Gastrocnemius medialis (tissue), 4 donors: ENCODE data around the gene SULF2. TPM values are rescaled to one million over a fixed set of nuclear protein-coding genes. Genes with fewer than 3 reads are reported as not detected.

Experiments
- ATAC-seq, 2 donors: fragments of 150-250 bp; one replicate each; pipeline ENCODE4 v1.9.1; 2016
- DNase-seq, 2 donors: peaks; one replicate each; pipeline ENCODE4 v3.0.0-alpha.2; 2019
- H3K27ac ChIP-seq, 4 donors: fragments of 200-600 bp; sonication (generic); 1 replicate in 1 of 4; 2 replicates in 3 of 4; pipeline ENCODE4 v1.5.1; 2016 to 2018; ENCODE audit warnings: mild to moderate bottlenecking in 2 of 4, moderate library complexity in 1 of 4
- H3K27me3 ChIP-seq, 3 donors: fragments of 200-600 bp; sonication (generic) in 2 of 3; 1 replicate in 1 of 3; 2 replicates in 2 of 3; pipeline versions ENCODE4 v1.5.1 to v1.6.0; 2016 to 2019; ENCODE audit warnings: mild to moderate bottlenecking in 1 of 3, moderate library complexity in 1 of 3
- H3K36me3 ChIP-seq, 2 donors: fragments of 200-600 bp; sonication (generic) in 1 of 2; one replicate each; pipeline ENCODE4 v1.5.1; 2017 to 2018
- H3K4me1 ChIP-seq, 2 donors: fragments of 200-600 bp; sonication (generic) in 1 of 2; one replicate each; pipeline ENCODE4 v1.5.1; 2016 to 2017; ENCODE audit warnings: mild to moderate bottlenecking in 2 of 2
- H3K4me3 ChIP-seq, 4 donors: fragments of 200-600 bp; sonication (generic) in 3 of 4; 1 replicate in 1 of 4; 2 replicates in 3 of 4; pipeline ENCODE4 v1.5.1; 2016 to 2019; ENCODE audit warnings: mild to moderate bottlenecking in 2 of 4
- H3K9me3 ChIP-seq, 3 donors: fragments of 200-600 bp; sonication (generic) in 2 of 3; 1 replicate in 1 of 3; 2 replicates in 2 of 3; pipeline ENCODE4 v1.5.1; 2016 to 2019
- POLR2A ChIP-seq, 2 donors: fragments of 450-650 bp; IDR thresholded peaks; one replicate each; pipeline ENCODE4 v1.6.1; 2017; ENCODE audit warnings: antibody characterized with exemption in 2 of 2, mild to moderate bottlenecking in 2 of 2, moderate library complexity in 2 of 2
- in situ Hi-C, 4 donors: fragments of 200-750 bp; cut with MboI; loops; one replicate each; pipeline versions ENCODE4 v1.15.0 to v1.8.0; 2017; ENCODE audit warnings: low sequenced_read_pairs in 4 of 4
- intact Hi-C: fragments of 100-400 bp; cut with DNase I; formaldehyde crosslinking; loops from one replicate; pipeline ENCODE4 v1.15.1; 2023; ENCODE audit warnings: low total_unique reads
- total RNA-seq, 4 donors: library from RNA; depleted of rRNA; stranded (reverse); fragments of >200 nt; gene quantifications; one replicate each; pipeline versions ENCODE4 v1.1.0 to v1.2.3, GENCODE V29; 2016
- TF ChIP-seq, protein P1 (sequence below), 5 experiments: fragments of 450-650 bp in 3 of 5; fragments of 200-600 bp in 2 of 5; sonication (generic) in 2 of 5; IDR thresholded peaks in 4 of 5; conservative IDR thresholded peaks in 1 of 5; 1 replicate in 4 of 5; 2 replicates in 1 of 5; pipeline ENCODE4 v1.5.1; 2016 to 2019; ENCODE audit warnings: antibody characterized with exemption in 5 of 5, mild to moderate bottlenecking in 3 of 5, moderate library complexity in 3 of 5

Gene SULF2
- total RNA-seq, 4 donors from 2014 or later: 9.8 to 18.8 (median 16.8) TPM

- Histone ChIP-seq H3K4me3 (no peak overlapping the region), H3K36me3 (no peaks in the 10 kb centered on the region), H3K4me1 (peaks cover 3 to 16% of the 10 kb centered on the region in 2 donors), H3K9me3 (peaks cover 0 to 4% (median 0%) of the 10 kb centered on the region in 3 donors), H3K27me3 (peaks cover 0 to 2% (median 0%) of the 10 kb centered on the region in 3 donors), H3K27ac (peak overlapping the region in 2 of 4 donors; percentile 10 to 53)
- no peak for TF ChIP-seq POLR2A (IDR thresholded peaks at IDR 0.05)
- TF ChIP-seq, protein P1, sequence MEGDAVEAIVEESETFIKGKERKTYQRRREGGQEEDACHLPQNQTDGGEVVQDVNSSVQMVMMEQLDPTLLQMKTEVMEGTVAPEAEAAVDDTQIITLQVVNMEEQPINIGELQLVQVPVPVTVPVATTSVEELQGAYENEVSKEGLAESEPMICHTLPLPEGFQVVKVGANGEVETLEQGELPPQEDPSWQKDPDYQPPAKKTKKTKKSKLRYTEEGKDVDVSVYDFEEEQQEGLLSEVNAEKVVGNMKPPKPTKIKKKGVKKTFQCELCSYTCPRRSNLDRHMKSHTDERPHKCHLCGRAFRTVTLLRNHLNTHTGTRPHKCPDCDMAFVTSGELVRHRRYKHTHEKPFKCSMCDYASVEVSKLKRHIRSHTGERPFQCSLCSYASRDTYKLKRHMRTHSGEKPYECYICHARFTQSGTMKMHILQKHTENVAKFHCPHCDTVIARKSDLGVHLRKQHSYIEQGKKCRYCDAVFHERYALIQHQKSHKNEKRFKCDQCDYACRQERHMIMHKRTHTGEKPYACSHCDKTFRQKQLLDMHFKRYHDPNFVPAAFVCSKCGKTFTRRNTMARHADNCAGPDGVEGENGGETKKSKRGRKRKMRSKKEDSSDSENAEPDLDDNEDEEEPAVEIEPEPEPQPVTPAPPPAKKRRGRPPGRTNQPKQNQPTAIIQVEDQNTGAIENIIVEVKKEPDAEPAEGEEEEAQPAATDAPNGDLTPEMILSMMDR (IDR thresholded peaks at IDR 0.05 in 4 of 5, conservative IDR thresholded peaks at IDR 0.05 in 1 of 5): no peak
- intact Hi-C loops: no loop called here
- DNase-seq: no peak
- no peak for ATAC-seq
- in situ Hi-C loops: loop anchor here in 1 of 4 donors (25.0 kb wide), 1 partner anchor 837 kb away; no protein-coding TSS in a partner anchor
Observed at GRCh38 chr20:47775039-47775438, 10.2 kb downstream of the SULF2 start.

- no peaks in the 10 kb centered on the region for H3K36me3 ChIP-seq
- peaks cover 3 to 16% of the 10 kb centered on the region in 2 donors for H3K4me1 ChIP-seq
- in situ Hi-C loops (no loop called here), intact Hi-C loops (no loop called here)
- ATAC-seq (no peak), DNase-seq (no peak)
- H3K4me3 ChIP-seq: peak overlapping the region in 1 of 4 donors; percentile 13
- no peak for TF ChIP-seq POLR2A (IDR thresholded peaks at IDR 0.05)
- H3K9me3 ChIP-seq: peaks cover 0 to 4% (median 0%) of the 10 kb centered on the region in 3 donors
- H3K27me3 ChIP-seq: peaks cover 0 to 2% (median 0%) of the 10 kb centered on the region in 3 donors
- H3K27ac ChIP-seq: peak overlapping the region; percentile 44 to 71 (median 54)
Observed at GRCh38 chr20:47774131-47774777, 11.0 kb downstream of the SULF2 start.

GRCh38 chr20:47773371-47773786, 11.9 kb downstream of the SULF2 start:
- H3K9me3 ChIP-seq: peaks cover 0 to 4% (median 0%) of the 10 kb centered on the region in 3 donors
- H3K36me3 ChIP-seq: no peaks in the 10 kb centered on the region
- no peak for TF ChIP-seq POLR2A (IDR thresholded peaks at IDR 0.05)
- TF ChIP-seq, protein P1 (IDR thresholded peaks at IDR 0.05 in 4 of 5, conservative IDR thresholded peaks at IDR 0.05 in 1 of 5): no peak
- intact Hi-C loops (no loop called here), in situ Hi-C loops (no loop called here)
- H3K4me1 ChIP-seq: peaks cover 3 to 19% of the 10 kb centered on the region in 2 donors
- H3K27ac ChIP-seq: peak overlapping the region; percentile 44 to 71 (median 54)
- H3K4me3 ChIP-seq: no peak overlapping the region
- ATAC-seq (peak; percentile 60), DNase-seq (no peak)
- peaks cover 0 to 2% (median 0%) of the 10 kb centered on the region in 3 donors for H3K27me3 ChIP-seq

DNA sequence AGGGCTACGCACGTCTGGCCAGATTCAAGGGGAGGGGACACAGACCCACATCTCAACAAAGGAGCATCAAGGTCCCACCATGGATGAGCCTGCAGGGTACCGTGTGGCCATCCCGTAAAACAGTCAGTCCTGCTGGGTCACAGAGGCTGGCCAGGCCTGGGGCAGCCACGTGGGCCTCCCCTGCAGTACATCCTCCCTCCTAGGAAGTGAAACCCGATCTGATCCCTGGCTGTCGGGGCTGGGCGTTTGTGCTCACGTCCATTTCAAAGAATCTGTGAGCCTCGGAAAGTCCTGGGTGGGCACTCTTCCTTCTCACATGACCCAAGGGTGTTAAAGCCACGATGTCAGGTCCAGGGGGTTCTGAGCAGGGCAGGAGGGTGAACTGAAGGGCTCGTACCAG, 14.3 kb downstream of the SULF2 start:
- ATAC-seq (no peak), DNase-seq (no peak)
- Histone ChIP-seq H3K36me3 (no peaks in the 10 kb centered on the region), H3K9me3 (peaks cover 0 to 4% (median 0%) of the 10 kb centered on the region in 3 donors), H3K27ac (no peak overlapping the region), H3K4me3 (no peak overlapping the region), H3K4me1 (peaks cover 3 to 20% of the 10 kb centered on the region in 2 donors), H3K27me3 (peaks cover 0 to 2% (median 0%) of the 10 kb centered on the region in 3 donors)
- in situ Hi-C loops (no loop called here), intact Hi-C loops (no loop called here)
- no peak for TF ChIP-seq POLR2A (IDR thresholded peaks at IDR 0.05)
- TF ChIP-seq, protein P1 (IDR thresholded peaks at IDR 0.05 in 4 of 5, conservative IDR thresholded peaks at IDR 0.05 in 1 of 5): no peak

DNA sequence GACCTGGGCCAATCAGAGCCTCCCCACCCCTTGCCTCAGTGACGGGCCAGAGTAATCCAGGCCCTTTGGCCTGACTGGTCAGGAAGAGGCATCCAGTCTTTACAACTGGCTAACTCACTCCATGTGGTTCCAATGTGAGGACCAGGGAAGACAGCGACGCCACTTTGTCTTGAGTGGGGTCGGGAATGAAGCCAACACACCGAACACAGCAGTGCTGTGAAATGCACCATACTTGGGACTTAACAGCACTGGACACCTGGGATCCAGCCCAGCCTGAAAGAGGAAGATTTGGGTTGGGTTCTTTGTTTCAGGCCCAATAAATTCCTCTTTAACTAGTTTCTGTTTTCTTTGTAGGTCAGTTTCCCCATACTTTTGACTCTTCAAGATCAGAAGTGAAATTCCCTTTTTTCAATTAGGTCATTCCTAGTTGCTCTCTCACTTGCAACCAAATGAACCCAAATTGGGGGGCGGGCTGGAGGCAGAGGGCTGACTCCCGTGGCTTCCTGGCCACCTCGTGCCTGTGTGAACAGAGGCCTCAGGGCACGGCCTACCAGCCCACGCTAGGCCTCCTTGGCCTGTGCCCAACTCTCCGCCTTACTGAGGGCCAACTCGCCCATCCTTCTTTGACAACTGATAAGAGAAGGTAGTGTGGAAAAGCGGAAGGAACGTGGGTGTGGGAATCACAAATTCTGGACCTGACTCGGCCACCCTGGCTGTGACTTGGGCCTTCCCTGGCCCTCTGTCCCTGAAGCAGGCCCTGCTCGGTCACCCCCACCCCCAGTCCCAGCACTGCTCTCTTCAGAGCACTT, 17.1 kb downstream of the SULF2 start:
- no peak for DNase-seq
- Histone ChIP-seq H3K27me3 (no peaks in the 10 kb centered on the region), H3K9me3 (peaks cover 0 to 4% (median 0%) of the 10 kb centered on the region in 3 donors), H3K36me3 (no peaks in the 10 kb centered on the region), H3K4me3 (no peak overlapping the region), H3K27ac (peak overlapping the region in 3 of 4 donors; percentile 10 to 41 (median 22)), H3K4me1 (peaks cover 0 to 8% of the 10 kb centered on the region in 2 donors)
- intact Hi-C loops: no loop called here
- ATAC-seq: no peak
- TF ChIP-seq, protein P1 (IDR thresholded peaks at IDR 0.05 in 4 of 5, conservative IDR thresholded peaks at IDR 0.05 in 1 of 5): no peak
- no peak for TF ChIP-seq POLR2A (IDR thresholded peaks at IDR 0.05)
- in situ Hi-C loops: no loop called here
